Measurements from ENCODE around the gene UROD.

DNA sequence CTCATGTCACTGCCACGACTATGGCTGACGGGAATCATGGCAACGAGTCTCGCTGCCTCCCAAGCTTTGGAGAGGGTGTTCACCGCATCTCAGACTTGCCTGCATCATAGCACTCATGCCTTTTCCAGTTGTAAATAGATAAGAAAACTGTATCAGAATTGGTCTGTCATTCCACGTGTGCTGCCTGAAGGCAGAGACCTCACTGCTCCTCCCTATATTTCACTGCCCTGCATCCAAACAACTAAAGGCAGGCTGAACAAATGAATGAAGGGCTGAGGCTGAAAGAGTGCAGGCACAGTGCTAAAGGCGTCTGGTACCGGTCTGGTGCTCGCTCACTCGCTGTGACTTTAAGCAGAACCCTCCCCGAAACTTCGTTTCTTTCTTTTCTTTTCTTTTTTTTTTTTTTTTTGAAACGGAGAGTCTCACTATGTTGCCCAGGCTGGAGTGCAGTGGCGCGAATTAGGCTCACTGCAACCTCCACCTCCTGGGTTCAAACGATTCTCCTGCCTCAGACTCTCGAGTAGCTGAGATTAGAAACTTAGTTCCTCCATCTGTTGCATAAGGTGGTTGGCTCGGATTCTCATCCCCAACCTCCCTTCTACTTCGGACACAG lies 26.2 kb upstream of the UROD start:
- no peak for TF ChIP-seq POLR2A (IDR thresholded peaks at IDR 0.05)
- TF ChIP-seq, protein P1, sequence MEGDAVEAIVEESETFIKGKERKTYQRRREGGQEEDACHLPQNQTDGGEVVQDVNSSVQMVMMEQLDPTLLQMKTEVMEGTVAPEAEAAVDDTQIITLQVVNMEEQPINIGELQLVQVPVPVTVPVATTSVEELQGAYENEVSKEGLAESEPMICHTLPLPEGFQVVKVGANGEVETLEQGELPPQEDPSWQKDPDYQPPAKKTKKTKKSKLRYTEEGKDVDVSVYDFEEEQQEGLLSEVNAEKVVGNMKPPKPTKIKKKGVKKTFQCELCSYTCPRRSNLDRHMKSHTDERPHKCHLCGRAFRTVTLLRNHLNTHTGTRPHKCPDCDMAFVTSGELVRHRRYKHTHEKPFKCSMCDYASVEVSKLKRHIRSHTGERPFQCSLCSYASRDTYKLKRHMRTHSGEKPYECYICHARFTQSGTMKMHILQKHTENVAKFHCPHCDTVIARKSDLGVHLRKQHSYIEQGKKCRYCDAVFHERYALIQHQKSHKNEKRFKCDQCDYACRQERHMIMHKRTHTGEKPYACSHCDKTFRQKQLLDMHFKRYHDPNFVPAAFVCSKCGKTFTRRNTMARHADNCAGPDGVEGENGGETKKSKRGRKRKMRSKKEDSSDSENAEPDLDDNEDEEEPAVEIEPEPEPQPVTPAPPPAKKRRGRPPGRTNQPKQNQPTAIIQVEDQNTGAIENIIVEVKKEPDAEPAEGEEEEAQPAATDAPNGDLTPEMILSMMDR (IDR thresholded peaks at IDR 0.05), result no peak

Measured in upper lobe of left lung (tissue), 4 donors.